Naive thymus-derived CD4-positive, alpha-beta T cell (primary cell): ENCODE measurements around the gene TRIM15. TPM values are rescaled to one million over a fixed set of nuclear protein-coding genes. Genes with fewer than 3 reads are reported as not detected.

Source experiments
- ATAC-seq: fragments of 150-1000 bp; cut with Tn5 transposase; 2 replicates; pipeline ENCODE4 v1.10.0; 2021; ENCODE audit warnings: mild to moderate bottlenecking, moderate library complexity
- CTCF ChIA-PET: fragments of 350-600 bp; sonication (Branson Sonifier 250); formaldehyde crosslinking; loops from one replicate; lab custom pipeline; 2021; ENCODE audit warnings: antibody characterized with exemption; lab: Charles Lee
- POLR2A ChIA-PET: fragments of 350-600 bp; sonication (Branson Sonifier 250); formaldehyde crosslinking; loops from one replicate; lab custom pipeline; 2021; ENCODE audit warnings: antibody characterized with exemption, inconsistent platforms; lab: Charles Lee
- DNase-seq, 9 donors: peaks; one replicate each; pipeline versions ENCODE4 v3.0.0 to v3.0.0-alpha.2; 2020 to 2022; ENCODE audit warnings: mixed read lengths in 1 of 9
- H3K27ac ChIP-seq: one replicate; pipeline ENCODE4 v1.7.0; 2013; ENCODE audit warnings: mild to moderate bottlenecking, low read depth, low read length, moderate library complexity
- H3K27me3 ChIP-seq, 2 donors: one replicate each; pipeline ENCODE4 v1.7.0; 2013; ENCODE audit warnings: low read length in 2 of 2, mild to moderate bottlenecking in 2 of 2, moderate library complexity in 2 of 2; ENCODE audit not compliant: control insufficient read depth in 2 of 2, insufficient read depth in 2 of 2
- H3K36me3 ChIP-seq, 3 experiments: 1 replicate in 2 of 3; 2 replicates in 1 of 3; pipeline ENCODE4 v1.7.0; 2013; ENCODE audit warnings: low read length in 3 of 3, mild to moderate bottlenecking in 3 of 3, moderate library complexity in 1 of 3; ENCODE audit not compliant: insufficient read depth in 3 of 3, control insufficient read depth in 2 of 3
- H3K4me1 ChIP-seq, 2 donors: one replicate each; pipeline ENCODE4 v1.7.0; 2013; ENCODE audit warnings: low read length in 2 of 2, mild to moderate bottlenecking in 2 of 2, moderate library complexity in 1 of 2; ENCODE audit not compliant: control insufficient read depth in 2 of 2, insufficient read depth in 2 of 2
- H3K4me3 ChIP-seq: 2 replicates; pipeline ENCODE4 v1.7.0; 2013; ENCODE audit warnings: mild to moderate bottlenecking, low read length
- H3K9me3 ChIP-seq, 3 experiments: 1 replicate in 2 of 3; 2 replicates in 1 of 3; pipeline ENCODE4 v1.7.0; 2013; ENCODE audit warnings: low read length in 3 of 3; ENCODE audit not compliant: control insufficient read depth in 2 of 3
- H3K27ac Mint-ChIP-seq, 9 donors: one replicate each; pipeline ENCODE4 v1.8.0; 2020 to 2022; ENCODE audit warnings: mixed read lengths in 9 of 9, mild to moderate bottlenecking in 8 of 9, moderate library complexity in 5 of 9, inconsistent platforms in 2 of 9
- H3K27me3 Mint-ChIP-seq, 5 donors: one replicate each; pipeline ENCODE4 v1.8.0; 2021 to 2022; ENCODE audit warnings: mixed read lengths in 5 of 5, mild to moderate bottlenecking in 1 of 5
- H3K36me3 Mint-ChIP-seq, 5 donors: one replicate each; pipeline ENCODE4 v1.8.0; 2020 to 2022; ENCODE audit warnings: mixed read lengths in 5 of 5, mild to moderate bottlenecking in 3 of 5, inconsistent platforms in 1 of 5
- H3K4me1 Mint-ChIP-seq, 7 donors: one replicate each; pipeline ENCODE4 v1.8.0; 2020 to 2022; ENCODE audit warnings: mixed read lengths in 7 of 7, mild to moderate bottlenecking in 3 of 7, inconsistent platforms in 1 of 7
- H3K4me3 Mint-ChIP-seq, 10 donors: one replicate each; pipeline ENCODE4 v1.8.0; 2020 to 2022; ENCODE audit warnings: mild to moderate bottlenecking in 10 of 10, mixed read lengths in 10 of 10, moderate library complexity in 6 of 10, inconsistent platforms in 2 of 10
- H3K9me3 Mint-ChIP-seq, 11 donors: one replicate each; pipeline ENCODE4 v1.8.0; 2020 to 2022; ENCODE audit warnings: mixed read lengths in 11 of 11, mild to moderate bottlenecking in 4 of 11, inconsistent platforms in 1 of 11, moderate library complexity in 1 of 11
- intact Hi-C, 2 donors: fragments of 100-400 bp; cut with micrococcal nuclease; formaldehyde crosslinking; loops; one replicate each; pipeline ENCODE4 v1.15.1; 2023
- polyA plus RNA-seq, 2 donors: library from polyadenylated mRNA; unstranded; fragments of 300-500 nt; fragmentation: Illumina TruSeq; gene quantifications; one replicate each; pipeline ENCODE4 v1.2.3, GENCODE V29; 2021
- total RNA-seq, 6 experiments: library from RNA in 5 of 6; stranded (reverse) in 5 of 6; gene quantifications; 1 replicate in 5 of 6; 2 replicates in 1 of 6; pipeline ENCODE4 v1.2.3 and lab custom pipeline; 2021 to 2026

Gene TRIM15
- total and polyA plus RNA-seq, 7 experiments from 2014 or later = 0.46 TPM; not detected in 6

DNA sequence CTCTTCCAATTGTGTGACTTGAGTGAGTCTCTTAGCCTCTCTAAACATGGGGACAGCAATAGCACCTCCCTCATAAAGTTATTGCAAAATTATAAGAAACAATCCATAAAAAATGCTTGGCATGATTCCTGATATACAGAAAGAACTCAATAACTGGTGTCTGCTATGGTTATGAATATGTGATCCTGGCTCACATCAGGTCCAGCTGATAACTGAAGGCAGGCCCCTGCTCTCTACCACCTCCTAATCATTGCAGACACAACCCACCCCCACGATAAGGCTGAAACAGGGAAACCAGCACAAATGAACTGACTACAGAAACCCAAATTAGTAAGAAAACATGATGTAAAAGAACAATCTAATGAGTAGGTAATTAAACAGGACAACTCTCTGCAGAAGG, 5.4 kb downstream of the TRIM15 start:
- no peak overlapping the region for H3K4me3 ChIP-seq
- Mint-ChIP-seq H3K4me3 (no peak overlapping the region), H3K9me3 (no peaks in the 10 kb centered on the region), H3K36me3 (no peaks in the 10 kb centered on the region), H3K27ac (no peak overlapping the region), H3K4me1 (peaks cover 0 to 46% (median 4%) of the 10 kb centered on the region in 7 donors), H3K27me3 (peaks cover 32 to 58% (median 48%) of the 10 kb centered on the region in 5 donors)
- no peak for DNase-seq
- no peaks in the 10 kb centered on the region for H3K9me3 ChIP-seq
- H3K27ac ChIP-seq = no peak overlapping the region
- POLR2A ChIA-PET = no interaction called here
- peaks cover 9 to 12% of the 10 kb centered on the region in 2 donors for H3K27me3 ChIP-seq
- H3K36me3 ChIP-seq = no peaks in the 10 kb centered on the region
- intact Hi-C loops = no loop called here
- H3K4me1 ChIP-seq = peaks cover 0 to 3% of the 10 kb centered on the region in 2 donors
- CTCF ChIA-PET = interaction anchor here (1.1 to 1.8 kb wide), 3 partner anchors 35 to 65 kb away, joined by 3 to 9 read pairs (median 3); no protein-coding TSS in a partner anchor
- no peak for ATAC-seq

DNA sequence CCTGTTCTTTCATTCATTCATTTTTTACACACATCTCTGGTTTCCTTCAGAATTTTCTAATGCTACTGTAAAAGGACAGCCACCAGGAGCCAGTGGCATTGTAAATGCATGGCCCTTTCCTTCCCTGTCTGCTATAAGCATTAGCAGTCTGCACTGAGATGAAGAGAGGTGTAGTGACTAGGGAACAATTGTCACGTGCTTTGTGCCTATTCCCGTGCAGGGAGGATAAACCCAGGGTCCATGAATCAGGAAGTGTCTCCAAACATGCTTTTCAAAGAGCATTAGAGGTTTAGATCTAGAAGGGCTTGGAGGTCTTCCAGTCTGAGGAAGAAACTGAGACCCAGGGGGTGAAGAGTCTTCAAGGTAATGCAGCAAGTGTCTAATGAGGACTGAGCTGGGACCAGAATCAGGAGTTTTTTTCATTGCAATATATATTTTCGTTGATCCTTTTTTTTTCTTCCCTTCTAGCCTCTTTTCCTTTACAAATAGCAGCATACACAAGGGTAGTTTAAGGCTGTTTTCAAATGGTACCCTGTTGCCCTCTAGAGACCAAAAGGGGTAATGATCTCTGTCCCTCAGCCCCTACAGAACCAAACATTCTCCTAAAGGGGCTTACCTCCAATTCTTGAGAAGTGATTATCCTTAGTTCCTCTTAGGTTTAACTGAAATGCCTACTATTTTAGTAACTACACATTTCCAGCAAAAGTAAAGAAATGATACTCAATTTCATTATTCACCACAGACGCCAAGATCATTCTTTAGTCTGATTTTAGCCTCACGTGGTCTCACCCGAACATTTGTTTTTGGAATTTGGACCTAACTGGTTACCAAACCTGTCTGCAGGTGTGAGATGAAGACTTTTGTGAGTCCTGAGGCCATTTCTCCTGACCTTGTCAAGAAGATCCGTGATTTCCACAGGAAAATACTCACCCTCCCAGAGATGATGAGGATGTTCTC, 6.6 kb downstream of the TRIM15 start:
- CTCF ChIA-PET = interaction anchor here (0.8 kb wide), 1 partner anchor 67 kb away, joined by 3 read pairs; no protein-coding TSS in a partner anchor

DNA sequence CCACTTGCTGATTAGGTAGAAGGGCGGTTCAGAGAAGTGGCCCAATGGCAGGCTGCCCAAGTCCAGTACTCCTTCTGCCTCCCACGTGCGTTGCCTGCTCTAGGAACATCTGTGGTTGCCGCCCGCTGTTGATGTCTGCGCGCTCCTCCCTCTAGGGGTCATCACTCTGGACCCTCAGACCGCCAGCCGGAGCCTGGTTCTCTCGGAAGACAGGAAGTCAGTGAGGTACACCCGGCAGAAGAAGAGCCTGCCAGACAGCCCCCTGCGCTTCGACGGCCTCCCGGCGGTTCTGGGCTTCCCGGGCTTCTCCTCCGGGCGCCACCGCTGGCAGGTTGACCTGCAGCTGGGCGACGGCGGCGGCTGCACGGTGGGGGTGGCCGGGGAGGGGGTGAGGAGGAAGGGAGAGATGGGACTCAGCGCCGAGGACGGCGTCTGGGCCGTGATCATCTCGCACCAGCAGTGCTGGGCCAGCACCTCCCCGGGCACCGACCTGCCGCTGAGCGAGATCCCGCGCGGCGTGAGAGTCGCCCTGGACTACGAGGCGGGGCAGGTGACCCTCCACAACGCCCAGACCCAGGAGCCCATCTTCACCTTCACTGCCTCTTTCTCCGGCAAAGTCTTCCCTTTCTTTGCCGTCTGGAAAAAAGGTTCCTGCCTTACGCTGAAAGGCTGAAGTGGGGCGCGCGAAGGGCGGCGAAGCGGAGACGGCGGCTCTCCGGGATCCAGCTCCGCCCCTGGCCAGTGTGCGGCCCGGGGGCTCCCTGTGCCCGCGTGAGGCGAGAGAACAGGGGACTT, 8.5 kb downstream of the TRIM15 start:
- Histone ChIP-seq H3K27ac (no peak overlapping the region), H3K9me3 (no peaks in the 10 kb centered on the region), H3K27me3 (peaks cover 12 to 13% of the 10 kb centered on the region in 2 donors), H3K36me3 (no peaks in the 10 kb centered on the region), H3K4me3 (no peak overlapping the region), H3K4me1 (peaks cover 0 to 3% of the 10 kb centered on the region in 2 donors)
- Mint-ChIP-seq H3K36me3 (no peaks in the 10 kb centered on the region), H3K4me1 (peaks cover 0 to 32% (median 4%) of the 10 kb centered on the region in 7 donors), H3K4me3 (peak overlapping the region in 6 of 10 donors; percentile 16 to 70 (median 48)), H3K27ac (no peak overlapping the region), H3K27me3 (peaks cover 61 to 78% (median 74%) of the 10 kb centered on the region in 5 donors), H3K9me3 (no peaks in the 10 kb centered on the region)
- DNase-seq (peak in 1 of 9 donors; percentile 8), ATAC-seq (no peak)
- CTCF ChIA-PET = no interaction called here
- POLR2A ChIA-PET = no interaction called here
- intact Hi-C loops = loop anchor here (2.0 kb wide), 1 partner anchor 323 kb away; no protein-coding TSS in a partner anchor

More for the DNA sequence above, 6.6 kb downstream of the TRIM15 start:
- no peaks in the 10 kb centered on the region for H3K9me3 ChIP-seq
- Mint-ChIP-seq H3K4me3 (no peak overlapping the region), H3K9me3 (no peaks in the 10 kb centered on the region), H3K27ac (no peak overlapping the region), H3K36me3 (no peaks in the 10 kb centered on the region), H3K4me1 (peaks cover 0 to 37% (median 4%) of the 10 kb centered on the region in 7 donors), H3K27me3 (peaks cover 42 to 65% (median 57%) of the 10 kb centered on the region in 5 donors)
- H3K27ac ChIP-seq = no peak overlapping the region
- peak; percentile 81 for ATAC-seq
- H3K27me3 ChIP-seq = peaks cover 9 to 12% of the 10 kb centered on the region in 2 donors
- H3K36me3 ChIP-seq = no peaks in the 10 kb centered on the region
- intact Hi-C loops = loop anchor here (1.0 to 2.0 kb wide), 3 partner anchors 39 to 321 kb away; no protein-coding TSS in a partner anchor
- peaks cover 0 to 3% of the 10 kb centered on the region in 2 donors for H3K4me1 ChIP-seq
- POLR2A ChIA-PET = no interaction called here
- peak in 5 of 9 donors; percentile 23 to 44 (median 34) for DNase-seq
- H3K4me3 ChIP-seq = no peak overlapping the region

DNA sequence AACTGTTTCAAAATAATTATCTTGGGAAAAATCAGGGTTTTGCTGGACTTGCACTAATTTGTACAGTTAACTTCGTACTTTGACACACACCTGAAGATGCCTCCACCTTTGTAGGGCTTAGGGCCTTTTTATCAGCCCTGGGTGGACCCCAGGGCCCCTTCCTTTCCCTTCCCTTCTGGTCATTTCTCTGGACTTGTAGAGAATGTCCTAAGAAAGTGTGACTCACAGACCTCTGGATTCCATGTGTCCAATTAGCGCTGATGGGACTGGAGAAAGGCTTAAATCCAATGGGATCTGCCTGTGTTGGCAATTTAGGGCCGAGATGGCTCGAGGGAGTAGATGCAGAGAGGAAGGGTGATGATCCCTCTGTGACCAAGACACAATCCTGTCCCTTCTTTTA, 9.3 kb downstream of the TRIM15 start:
- intact Hi-C loops = no loop called here
- Histone ChIP-seq H3K4me1 (peaks cover 0 to 3% of the 10 kb centered on the region in 2 donors), H3K36me3 (no peaks in the 10 kb centered on the region), H3K27ac (no peak overlapping the region), H3K4me3 (no peak overlapping the region), H3K27me3 (peaks cover 12 to 14% of the 10 kb centered on the region in 2 donors), H3K9me3 (no peaks in the 10 kb centered on the region)
- Mint-ChIP-seq H3K27me3 (peaks cover 69 to 86% (median 81%) of the 10 kb centered on the region in 5 donors), H3K36me3 (no peaks in the 10 kb centered on the region), H3K9me3 (no peaks in the 10 kb centered on the region), H3K4me3 (peak overlapping the region in 2 of 10 donors; percentile 25 to 41), H3K27ac (no peak overlapping the region), H3K4me1 (peaks cover 0 to 24% (median 4%) of the 10 kb centered on the region in 7 donors)
- no peak for ATAC-seq
- ChIA-PET POLR2A (no interaction called here), CTCF (no interaction called here)
- no peak for DNase-seq

DNA sequence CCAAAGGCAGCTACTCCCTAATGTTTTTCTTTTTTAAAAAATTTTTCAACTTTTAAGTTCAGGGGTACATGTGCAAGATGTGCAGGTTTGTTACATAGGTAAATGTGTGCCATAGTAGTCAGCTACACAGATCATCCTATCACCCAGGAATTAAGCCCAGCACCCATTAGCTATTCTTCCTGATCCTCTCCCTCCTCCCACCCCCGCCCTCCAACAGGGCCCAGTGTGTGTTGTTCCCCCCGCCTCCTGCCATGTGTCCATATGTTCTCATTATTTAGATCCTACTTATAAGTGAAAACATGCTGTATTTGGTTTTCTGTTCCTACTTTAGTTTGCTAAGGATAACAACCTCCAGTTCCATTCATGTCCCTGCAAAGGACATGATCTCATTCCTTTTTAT, 12.4 kb downstream of the TRIM15 start:
- H3K4me3 ChIP-seq = no peak overlapping the region
- peaks cover 5 to 8% of the 10 kb centered on the region in 2 donors for H3K27me3 ChIP-seq
- H3K27ac ChIP-seq = no peak overlapping the region
- Mint-ChIP-seq H3K4me3 (no peak overlapping the region), H3K9me3 (peaks cover 0 to 15% (median 9%) of the 10 kb centered on the region in 11 donors), H3K27me3 (peaks cover 73 to 81% (median 78%) of the 10 kb centered on the region in 5 donors), H3K27ac (no peak overlapping the region), H3K36me3 (peaks cover 0 to 11% (median 0%) of the 10 kb centered on the region in 5 donors), H3K4me1 (peaks cover 0 to 7% (median 2%) of the 10 kb centered on the region in 7 donors)
- ChIA-PET CTCF (no interaction called here), POLR2A (no interaction called here)
- intact Hi-C loops = no loop called here
- no peak for ATAC-seq
- H3K9me3 ChIP-seq = no peaks in the 10 kb centered on the region
- H3K36me3 ChIP-seq = no peaks in the 10 kb centered on the region
- DNase-seq = no peak
- H3K4me1 ChIP-seq = peaks cover 0 to 3% of the 10 kb centered on the region in 2 donors

DNA sequence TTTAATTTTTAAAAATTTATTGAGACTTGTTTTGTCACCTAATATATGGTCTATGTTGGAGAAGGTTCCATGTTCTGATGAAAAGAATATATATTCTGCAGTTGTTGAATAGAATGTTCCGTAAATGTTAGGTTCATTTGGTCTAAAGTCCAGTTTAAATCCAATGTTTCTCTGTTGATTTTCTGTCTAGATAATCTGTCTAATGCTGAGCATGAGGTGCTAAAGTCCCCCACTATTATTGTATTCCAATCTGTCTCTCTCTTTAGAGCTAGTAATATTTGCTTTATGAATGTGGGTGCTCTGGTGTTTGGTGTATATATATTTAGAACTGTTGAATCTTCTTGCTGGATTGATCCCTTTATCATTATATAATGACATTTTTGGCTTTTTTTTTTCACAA, 15.5 kb downstream of the TRIM15 start:
- Histone ChIP-seq H3K4me3 (no peak overlapping the region), H3K4me1 (no peaks in the 10 kb centered on the region), H3K9me3 (no peaks in the 10 kb centered on the region), H3K36me3 (no peaks in the 10 kb centered on the region), H3K27me3 (peaks cover 0 to 4% of the 10 kb centered on the region in 2 donors), H3K27ac (no peak overlapping the region)
- no peak for DNase-seq
- ChIA-PET POLR2A (no interaction called here), CTCF (no interaction called here)
- Mint-ChIP-seq H3K36me3 (peaks cover 0 to 11% (median 0%) of the 10 kb centered on the region in 5 donors), H3K4me1 (peaks cover 0 to 12% (median 0%) of the 10 kb centered on the region in 7 donors), H3K27ac (no peak overlapping the region), H3K27me3 (peaks cover 52 to 57% (median 55%) of the 10 kb centered on the region in 5 donors), H3K4me3 (no peak overlapping the region), H3K9me3 (peaks cover 0 to 18% (median 11%) of the 10 kb centered on the region in 11 donors)
- intact Hi-C loops = no loop called here
- no peak for ATAC-seq
